ENCODE measurements around the gene SETD4.

The SETD4 gene

DNA sequence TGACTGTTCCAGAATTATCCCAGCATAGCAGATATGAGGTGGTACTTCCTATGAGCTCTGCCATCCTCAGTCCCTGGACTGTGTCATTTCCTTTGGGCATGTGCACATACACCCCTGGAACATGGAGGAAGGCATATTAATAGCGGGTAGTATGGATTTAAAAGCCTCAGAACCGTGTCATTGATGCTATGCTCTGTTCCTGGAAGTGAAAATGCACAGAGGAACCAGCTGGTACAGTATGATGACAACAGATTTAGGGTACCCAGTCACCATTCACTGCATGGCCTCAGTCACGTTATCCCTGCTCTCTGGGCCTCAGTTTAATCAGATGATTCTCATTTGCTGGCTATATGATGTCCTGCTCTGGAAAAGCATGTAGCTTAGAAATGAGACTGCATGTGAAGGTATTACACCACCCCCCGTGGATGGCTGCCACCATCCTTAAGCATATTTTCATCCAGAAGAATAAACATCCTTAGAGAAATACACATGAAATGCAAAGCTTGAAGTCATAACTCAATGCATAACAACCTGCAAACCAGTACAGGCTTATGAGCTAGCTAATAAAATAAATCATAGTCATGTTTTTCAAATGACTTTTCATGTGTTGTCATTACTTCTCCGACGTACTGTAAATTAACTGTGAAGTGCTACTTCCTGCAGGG is 37.8 kb downstream of the SETD4 start:
- DNase-seq (ENCODE audit: extremely low spot score, insufficient read length, low read depth) (no peak), FAIRE-seq (no peak)

DNA sequence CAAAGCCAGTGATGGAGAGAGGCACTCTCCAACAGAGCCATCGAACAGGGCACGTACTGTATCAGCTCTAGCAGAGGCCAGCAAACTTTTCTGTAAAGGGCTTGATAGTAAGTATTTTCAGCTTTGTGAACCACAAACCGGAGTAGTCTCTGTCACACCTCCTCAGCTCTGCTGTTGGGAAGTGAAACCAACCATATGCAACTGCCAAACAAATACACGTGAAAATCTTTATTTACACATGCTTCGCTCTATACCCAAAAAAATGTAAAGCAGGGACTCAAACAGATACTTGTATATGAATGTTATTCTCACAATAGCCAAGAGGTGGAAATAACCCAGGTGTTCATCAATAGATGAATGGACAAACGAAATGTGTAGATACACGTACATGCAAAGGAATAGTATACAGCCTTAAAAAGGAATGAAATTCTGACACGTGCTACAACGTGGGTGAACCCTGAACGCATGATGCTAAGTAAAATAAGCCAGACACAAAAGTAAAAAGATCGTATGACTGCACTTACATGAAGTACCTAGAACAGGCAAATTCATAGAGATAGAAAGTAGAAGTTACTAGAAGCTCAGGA is 39.0 kb downstream of the SETD4 start:
- FAIRE-seq (peak; percentile 66), DNase-seq (ENCODE audit: extremely low spot score, insufficient read length, low read depth) (no peak)

DNA sequence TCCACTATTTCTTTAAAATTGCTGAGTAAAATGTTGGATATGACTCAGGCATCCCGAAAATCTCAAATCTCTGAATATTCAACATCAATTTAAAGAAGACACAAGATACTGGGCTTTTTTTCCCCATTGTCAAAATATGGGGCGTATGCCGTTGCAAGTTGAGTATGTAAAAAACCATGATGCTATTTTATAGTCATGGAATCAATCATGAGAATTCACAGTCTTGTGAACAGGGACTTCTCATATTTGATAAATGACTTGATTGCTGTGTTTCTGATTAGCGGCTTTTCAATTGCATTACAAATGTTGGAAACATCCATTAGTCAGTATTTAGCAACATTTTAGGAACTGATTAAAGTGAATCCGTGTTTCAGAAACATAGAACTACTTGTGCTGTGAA is 45.3 kb downstream of the SETD4 start:
- DNase-seq (ENCODE audit: extremely low spot score, insufficient read length, low read depth), result no peak
- FAIRE-seq, result no peak

DNA sequence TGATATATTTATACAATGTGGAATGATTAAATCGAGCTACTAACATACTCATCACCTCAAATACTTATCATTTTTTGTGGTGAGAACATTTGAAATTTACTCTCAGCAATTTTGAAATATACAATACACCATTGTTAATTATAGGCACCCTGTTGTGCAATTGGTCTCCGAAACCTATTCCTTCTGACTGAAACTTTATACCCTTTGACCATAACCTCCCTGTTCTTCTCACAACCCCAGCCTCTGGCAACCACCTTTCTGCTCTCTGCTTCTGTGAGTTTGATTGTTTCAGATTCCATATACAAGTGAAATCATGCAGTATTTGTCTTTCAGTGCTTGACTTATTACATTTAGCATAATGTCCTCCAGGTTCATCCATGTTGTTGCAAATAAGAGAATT is 49.5 kb downstream of the SETD4 start:
- FAIRE-seq (no peak), DNase-seq (ENCODE audit: extremely low spot score, insufficient read length, low read depth) (no peak)

DNA sequence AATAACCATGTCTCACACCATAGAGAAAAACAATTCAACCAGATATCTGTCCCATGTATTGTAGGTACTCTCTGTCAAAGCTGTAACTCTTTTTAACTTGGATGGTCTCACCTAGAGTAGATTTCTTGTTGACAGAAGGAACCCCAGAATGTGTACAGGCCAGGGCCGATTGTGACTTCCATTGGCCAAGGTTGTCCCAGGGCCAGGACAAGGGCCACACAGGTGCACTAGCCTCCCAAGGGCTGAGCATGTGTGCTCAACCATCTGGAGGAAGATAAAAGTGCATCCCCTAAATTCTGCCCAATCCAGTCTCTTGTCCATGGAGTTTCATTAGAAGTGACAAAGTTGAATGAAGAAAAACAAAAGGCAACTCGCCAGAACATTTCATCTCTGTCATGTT is 51.8 kb downstream of the SETD4 start:
- no peak for DNase-seq (ENCODE audit: extremely low spot score, insufficient read length, low read depth)
- FAIRE-seq, result no peak

DNA sequence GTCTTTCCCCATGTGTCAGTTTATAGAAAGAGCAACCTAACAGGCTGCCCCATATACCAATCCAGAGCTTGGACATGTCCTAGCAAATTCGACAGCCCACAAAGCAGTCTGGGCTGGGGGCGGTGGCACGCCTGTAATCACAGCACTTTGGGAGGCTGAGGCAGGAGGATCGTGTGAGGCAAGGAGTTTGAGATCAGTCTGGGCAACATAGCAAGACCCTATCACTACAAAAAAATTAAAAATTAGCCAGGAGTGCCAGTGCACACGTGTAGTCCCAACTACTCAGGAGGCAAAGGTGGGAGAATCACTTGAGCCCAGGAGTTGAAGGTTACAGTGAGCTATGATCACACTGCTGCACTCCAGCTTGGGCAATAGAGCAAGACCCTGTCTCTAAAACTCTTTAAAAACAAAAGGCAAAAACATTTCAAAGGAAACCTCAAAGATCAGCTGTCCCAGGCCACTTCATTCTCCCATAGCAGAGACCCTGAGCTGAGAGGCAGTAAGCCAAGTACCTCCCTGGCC is 54.4 kb downstream of the SETD4 start:
- DNase-seq (ENCODE audit: extremely low spot score, insufficient read length, low read depth) (no peak), FAIRE-seq (no peak)

DNA sequence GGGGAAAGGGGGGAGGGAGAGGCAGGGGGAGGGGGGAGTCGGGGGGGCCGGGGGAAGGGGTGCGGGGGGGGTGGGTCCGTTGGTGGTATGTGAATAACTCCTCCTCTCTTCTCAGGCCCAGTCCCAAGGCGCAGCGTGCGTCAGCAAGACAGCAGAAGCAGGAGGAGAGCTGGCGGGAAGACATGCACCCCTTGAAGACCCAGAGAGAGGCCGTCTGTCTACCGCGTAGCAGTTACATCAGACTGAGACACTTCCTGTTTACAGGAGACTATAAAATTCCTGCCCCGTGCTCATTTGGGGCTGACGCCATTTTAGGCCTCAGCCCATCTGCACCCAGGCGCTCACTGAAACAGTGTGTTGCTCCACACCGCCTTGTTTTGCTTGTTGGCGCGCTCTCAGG is 55.3 kb downstream of the SETD4 start:
- DNase-seq (ENCODE audit: extremely low spot score, insufficient read length, low read depth) (no peak), FAIRE-seq (no peak)

DNA sequence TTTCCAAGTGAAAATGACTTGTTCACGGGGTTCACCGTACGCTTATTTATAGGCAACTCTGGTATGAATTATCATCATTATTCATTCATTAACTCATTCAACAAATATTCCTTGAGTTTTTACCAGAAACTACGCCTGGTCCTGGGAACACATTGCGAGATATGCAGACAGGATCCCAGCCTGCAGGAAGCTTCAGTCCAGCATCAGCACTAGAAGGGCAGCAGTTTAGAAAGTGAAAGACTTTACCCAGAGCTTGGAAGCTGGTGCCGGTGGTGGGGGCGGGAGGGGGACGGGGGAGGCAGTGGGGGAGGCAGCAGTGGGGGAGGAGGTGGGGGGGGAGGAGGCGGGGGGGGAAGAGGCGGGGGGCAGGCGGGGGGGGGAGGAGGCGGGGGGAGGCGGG is 55.9 kb downstream of the SETD4 start:
- no peak for DNase-seq (ENCODE audit: extremely low spot score, insufficient read length, low read depth)

DNA sequence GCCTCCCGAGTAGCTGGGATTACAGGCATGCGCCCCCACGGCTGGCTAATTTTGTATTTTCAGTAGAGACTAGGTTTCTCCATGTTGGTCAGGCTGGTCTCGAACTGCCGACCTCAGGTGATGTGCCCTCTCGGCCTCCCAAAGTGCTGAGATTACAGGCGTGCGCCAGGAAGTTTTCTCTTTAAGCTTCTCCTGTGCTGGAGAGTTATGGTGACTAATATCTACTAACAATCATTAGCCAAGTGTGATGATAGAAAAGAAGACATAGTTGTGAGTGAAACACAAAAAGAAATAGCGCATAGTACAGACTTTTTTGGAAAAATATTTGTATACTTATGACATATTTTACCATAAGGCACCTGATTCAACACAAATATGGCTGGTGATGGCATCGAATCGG is 56.5 kb downstream of the SETD4 start:
- FAIRE-seq (no peak), DNase-seq (ENCODE audit: extremely low spot score, insufficient read length, low read depth) (no peak)

More for the DNA sequence above, 55.9 kb downstream of the SETD4 start:
- FAIRE-seq, result no peak

DNA sequence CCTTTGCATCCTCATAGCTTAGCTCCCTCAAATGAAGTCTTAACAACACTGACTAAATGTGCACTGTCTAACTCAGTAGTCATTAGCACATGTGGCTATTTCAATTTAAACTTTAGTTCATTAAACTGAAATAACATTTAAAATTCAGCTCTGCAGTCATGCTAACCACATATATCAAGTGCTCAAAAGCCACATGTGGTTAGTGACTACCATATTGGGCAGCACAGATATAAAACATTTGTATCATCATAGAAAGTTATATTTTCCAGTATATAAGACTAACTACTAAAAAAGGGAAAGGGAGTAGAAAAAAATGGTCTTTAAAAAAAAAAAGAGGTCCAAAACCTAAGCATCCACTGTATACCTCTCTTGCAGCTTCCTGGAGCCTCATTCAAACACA is 64.1 kb downstream of the SETD4 start:
- no peak for FAIRE-seq
- no peak for DNase-seq (ENCODE audit: extremely low spot score, insufficient read length, low read depth)

DNA sequence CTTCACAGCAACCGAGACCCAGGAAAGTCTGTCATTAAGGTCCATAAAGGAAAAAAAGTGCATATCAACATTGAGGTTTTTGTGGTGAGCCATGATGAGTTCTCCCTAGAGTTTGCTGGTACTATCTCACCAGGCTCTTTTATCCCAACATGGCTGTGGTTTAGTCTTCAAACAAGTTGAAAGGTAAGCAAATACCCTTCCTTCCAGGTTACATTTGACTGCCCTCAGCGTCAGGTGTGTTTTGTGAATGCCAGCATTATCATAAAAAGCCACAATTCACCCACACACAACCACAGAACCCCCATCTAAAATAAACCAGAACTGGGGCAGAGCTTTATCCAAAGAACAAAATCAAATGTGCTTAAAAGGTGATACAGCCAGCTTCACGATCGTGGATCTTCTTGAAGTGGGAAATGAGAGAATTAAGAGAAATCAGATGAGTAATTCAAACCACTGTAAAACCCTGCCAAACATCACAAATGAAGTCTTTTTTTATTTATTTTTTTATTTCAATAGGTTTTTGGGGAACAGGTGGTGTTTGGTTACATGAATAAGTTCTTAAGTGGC is 64.7 kb downstream of the SETD4 start:
- DNase-seq (ENCODE audit: extremely low spot score, insufficient read length, low read depth) (no peak), FAIRE-seq (no peak)

DNA sequence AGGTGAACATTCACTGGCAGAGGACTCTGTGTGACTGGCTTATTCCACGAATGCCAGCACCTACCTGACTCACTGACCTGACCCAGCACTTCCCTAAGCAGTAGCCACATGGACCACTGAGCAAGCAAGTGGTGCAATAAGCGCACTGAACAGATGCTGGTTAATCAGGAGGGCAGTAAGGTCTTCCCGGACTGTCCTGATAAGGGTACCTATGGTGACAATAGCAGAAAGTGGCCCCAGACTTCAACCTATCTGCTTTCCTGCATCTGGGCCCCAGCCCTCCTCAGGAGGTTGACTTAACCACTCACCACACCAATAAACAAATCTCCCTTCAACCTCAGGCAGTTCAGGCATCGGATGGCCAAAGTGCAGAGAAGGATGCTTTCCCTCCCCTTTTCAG is 65.7 kb downstream of the SETD4 start:
- DNase-seq (ENCODE audit: extremely low spot score, insufficient read length, low read depth) (no peak), FAIRE-seq (no peak)

DNA sequence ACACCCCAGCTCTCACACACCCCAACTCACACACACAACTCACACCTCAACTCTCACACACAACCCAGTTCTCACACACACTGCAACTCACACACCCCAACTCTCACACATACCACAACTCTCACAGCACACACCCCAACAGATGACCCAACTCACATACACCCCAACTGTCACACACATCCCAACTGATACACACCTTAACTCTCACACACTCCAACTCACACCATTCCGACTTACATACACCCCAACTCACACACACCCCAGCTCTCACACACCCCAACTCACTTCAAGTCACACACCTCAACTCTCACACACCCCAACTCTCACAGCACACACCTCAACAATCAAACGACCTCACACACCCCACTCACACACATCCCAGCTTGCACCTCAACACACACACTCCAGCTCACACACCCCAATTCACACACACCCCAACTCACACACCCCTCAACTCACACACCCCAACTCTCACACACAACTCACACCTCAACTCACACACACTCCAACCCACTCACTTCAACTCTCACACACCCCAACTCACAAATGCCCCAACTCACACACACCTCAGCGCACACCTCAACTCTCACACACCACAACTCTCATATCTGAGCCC is 66.3 kb downstream of the SETD4 start:
- no peak for DNase-seq (ENCODE audit: extremely low spot score, insufficient read length, low read depth)
- FAIRE-seq, result no peak

DNA sequence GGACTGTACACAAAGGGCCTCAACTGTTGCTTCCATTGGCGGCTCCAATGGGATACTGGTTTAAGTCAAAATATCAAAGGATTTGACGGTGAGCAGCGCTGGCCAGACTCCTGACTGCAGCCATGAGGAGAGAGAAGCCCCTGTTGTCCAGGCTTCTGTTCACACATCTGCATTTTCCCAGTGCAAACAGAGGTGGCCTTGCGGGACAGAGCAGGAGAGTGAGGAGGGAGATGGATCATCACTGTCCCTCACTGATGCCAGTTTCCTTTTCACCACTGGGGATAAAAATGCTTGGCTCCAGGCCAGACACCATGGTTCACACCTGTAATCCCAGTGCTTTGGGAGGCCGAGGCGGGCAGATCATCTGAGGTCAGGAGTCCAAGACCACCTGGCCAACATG is 69.2 kb downstream of the SETD4 start:
- DNase-seq (ENCODE audit: extremely low spot score, insufficient read length, low read depth), result no peak
- FAIRE-seq, result no peak

DNA sequence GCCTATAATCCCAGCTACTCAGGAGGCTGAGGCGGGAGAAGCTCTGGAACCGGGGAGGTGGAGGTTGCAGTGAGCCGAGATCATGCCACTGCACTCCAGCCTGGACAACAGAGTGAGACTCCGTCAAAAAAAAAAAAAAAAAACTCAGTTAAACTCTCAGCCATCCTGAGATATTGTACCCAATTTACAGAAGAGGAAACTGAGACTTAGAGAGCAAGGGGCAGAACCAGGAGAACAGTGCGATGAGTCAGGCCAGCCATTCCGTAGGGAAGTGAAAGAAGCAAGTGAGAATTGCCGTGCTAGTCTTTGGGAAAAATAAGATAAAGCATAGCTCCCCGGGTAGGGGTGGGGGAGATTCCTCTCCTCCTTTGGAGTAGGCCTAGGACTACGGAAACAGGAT is 69.7 kb downstream of the SETD4 start:
- FAIRE-seq (no peak), DNase-seq (ENCODE audit: extremely low spot score, insufficient read length, low read depth) (no peak)

DNA sequence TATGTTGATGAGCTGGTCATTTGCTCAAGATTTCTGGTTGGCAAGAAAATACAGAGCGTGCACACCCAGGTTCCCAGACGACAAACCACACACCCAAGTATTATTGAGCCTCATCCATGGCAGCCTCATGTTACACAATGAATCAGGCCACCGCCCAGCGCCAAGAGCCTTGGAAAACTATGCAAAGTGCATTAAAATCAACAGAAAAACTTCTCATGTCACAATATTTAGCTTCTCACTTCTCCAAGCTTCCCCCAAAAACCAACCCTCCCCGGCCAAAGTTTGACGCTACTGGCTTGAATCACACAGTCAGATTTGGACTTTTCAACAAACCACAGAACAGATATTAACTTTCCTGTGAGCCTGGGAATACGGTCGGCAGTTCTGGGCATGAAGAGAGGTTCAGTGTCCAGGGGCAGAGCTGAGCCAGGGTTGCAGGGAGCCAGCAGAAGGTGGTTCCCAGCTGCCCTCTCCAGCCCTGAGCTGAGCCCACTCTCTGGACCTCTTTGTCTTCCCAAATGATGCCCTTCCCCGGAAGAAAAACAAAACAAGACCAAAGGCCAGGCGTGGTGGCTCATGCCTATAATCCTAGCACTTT is 71.1 kb downstream of the SETD4 start:
- DNase-seq (ENCODE audit: extremely low spot score, insufficient read length, low read depth) (no peak), FAIRE-seq (no peak)

DNA sequence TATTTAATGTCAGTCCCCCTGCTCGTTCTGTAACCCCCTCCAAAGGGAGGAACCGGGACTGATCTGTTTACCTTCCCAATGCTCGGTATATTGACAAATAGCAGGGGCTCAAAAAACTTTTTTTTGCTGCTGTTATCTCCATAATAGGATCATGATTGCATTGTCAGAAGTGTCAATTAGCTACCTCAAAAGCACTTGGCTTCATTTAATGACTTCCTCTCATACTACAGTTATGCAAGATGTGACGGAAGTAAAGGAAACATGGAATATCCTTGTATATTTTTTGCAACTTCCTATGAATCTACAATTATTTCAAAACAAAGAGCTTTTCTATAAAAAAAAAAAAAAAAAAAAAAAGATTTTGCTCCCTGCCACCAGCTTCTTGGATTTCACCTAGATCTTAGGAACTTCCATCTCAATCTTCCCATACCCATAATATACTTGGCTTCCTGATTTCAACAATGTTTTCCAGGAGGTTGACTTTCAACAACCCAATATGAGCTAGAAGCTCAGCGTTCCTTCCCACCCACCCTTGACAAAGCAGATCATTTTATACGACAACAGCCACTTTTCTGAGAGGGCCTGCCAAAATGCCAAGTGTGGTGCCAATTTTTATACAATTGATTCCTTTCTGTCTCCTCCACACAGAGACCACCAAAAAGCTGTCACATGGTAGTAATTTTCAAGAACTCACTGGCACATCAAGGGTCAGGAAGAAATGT is 71.7 kb downstream of the SETD4 start:
- DNase-seq (ENCODE audit: extremely low spot score, insufficient read length, low read depth) (no peak), FAIRE-seq (no peak)

DNA sequence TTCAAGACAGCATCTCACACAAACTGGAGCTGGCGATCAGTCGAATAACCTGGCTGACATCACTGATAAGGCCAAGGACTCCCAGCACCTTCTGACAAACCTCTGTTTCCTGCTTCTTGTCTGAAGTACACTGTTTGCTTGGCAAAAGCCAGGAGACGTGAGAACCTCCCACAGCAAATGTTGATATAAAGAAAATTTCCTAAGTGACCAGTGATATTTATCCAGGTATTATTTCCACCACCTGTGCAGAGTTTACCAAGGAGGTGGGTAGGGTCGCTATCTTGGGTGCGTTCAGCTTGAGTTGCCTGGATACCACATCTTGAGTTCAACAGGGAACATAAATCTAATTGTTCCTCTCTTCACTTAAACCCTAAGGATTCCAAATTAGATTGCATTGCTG is 72.9 kb downstream of the SETD4 start:
- DNase-seq (ENCODE audit: extremely low spot score, insufficient read length, low read depth) (no peak), FAIRE-seq (no peak)

DNA sequence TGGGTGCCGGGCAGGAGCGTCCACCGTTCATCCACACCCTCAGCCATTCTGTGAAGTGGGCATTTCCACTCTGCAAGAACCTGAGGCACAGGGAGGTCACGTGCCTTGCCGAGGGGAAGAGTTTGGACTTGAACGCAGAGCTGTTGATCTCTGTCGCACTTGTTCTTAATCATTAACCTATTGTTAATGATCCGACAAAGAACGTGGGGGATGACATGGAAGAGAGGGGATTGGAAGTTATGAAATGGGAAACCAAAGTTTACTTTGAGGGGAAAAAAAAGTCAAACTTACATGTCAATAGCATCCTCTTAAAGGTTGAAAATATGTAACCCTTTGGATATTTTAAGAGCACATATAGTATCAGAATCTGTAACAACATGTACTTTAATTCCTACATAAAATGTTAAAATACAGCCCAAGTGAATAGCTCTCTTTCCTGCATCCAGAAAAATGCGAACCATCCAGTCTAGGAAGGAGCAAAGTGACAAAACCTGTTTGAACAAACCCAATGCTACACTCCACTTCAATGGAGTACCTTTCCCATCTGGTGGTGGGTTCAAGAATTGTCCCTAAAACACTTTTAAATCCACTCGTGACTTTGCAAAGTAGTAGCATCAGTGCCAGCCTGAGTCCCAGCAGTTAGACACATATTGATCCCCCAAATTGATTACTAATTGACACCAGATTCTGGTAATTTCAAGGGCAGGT is 75.5 kb downstream of the SETD4 start:
- DNase-seq (ENCODE audit: extremely low spot score, insufficient read length, low read depth), result no peak
- no peak for FAIRE-seq
